ENCODE data around the gene ARHGAP26. TPM values are rescaled to one million over a fixed set of nuclear protein-coding genes. Genes with fewer than 3 reads are reported as not detected.

Gene ARHGAP26
- total and polyA plus RNA-seq, 2 donors: 15.1 to 16.2 TPM

GRCh38 chr5:143068712-143069111 lies 298.5 kb downstream of the ARHGAP26 start:
- Histone ChIP-seq H3K9me3 (ENCODE audit: control insufficient read depth in 2 of 2, insufficient read depth in 1 of 2, low read length in 1 of 2) (peaks cover 0 to 4% of the 10 kb centered on the region in 2 donors), H3K4me1 (ENCODE audit: control insufficient read depth in 2 of 2, insufficient read depth in 2 of 2, low read length in 2 of 2) (peaks cover 18 to 19% of the 10 kb centered on the region in 2 donors), H3K36me3 (ENCODE audit: control insufficient read depth in 2 of 2, insufficient read depth in 2 of 2, low read length in 1 of 2) (peaks cover 0 to 12% of the 10 kb centered on the region in 2 donors), H3K27ac (ENCODE audit: low read depth in 1 of 2, low read length in 1 of 2) (peak overlapping the region in 1 of 2 donors; percentile 15), H3K27me3 (ENCODE audit: control insufficient read depth in 2 of 2, insufficient read depth in 1 of 2, low read length in 1 of 2) (no peaks in the 10 kb centered on the region), H3K4me3 (ENCODE audit: low read length in 2 of 2) (no peak overlapping the region)
- no peak for DNase-seq (ENCODE audit: low read depth in 6 of 9, low spot score in 9 of 9)

GRCh38 chr5:143071927-143072326 lies 301.8 kb downstream of the ARHGAP26 start:
- no peak for DNase-seq (ENCODE audit: low read depth in 6 of 9, low spot score in 9 of 9)

GRCh38 chr5:143072734-143073133 lies 302.6 kb downstream of the ARHGAP26 start:
- peaks cover 0 to 4% of the 10 kb centered on the region in 2 donors for H3K9me3 ChIP-seq (ENCODE audit: control insufficient read depth in 2 of 2, insufficient read depth in 1 of 2, low read length in 1 of 2)
- H3K4me3 ChIP-seq (ENCODE audit: low read length in 2 of 2): no peak overlapping the region
- no peaks in the 10 kb centered on the region for H3K27me3 ChIP-seq (ENCODE audit: control insufficient read depth in 2 of 2, insufficient read depth in 1 of 2, low read length in 1 of 2)
- H3K27ac ChIP-seq (ENCODE audit: low read depth in 1 of 2, low read length in 1 of 2): no peak overlapping the region
- H3K36me3 ChIP-seq (ENCODE audit: control insufficient read depth in 2 of 2, insufficient read depth in 2 of 2, low read length in 1 of 2): peaks cover 0 to 10% of the 10 kb centered on the region in 2 donors
- DNase-seq (ENCODE audit: low read depth in 6 of 9, low spot score in 9 of 9): no peak
- H3K4me1 ChIP-seq (ENCODE audit: control insufficient read depth in 2 of 2, insufficient read depth in 2 of 2, low read length in 2 of 2): peaks cover 0 to 4% of the 10 kb centered on the region in 2 donors

More at GRCh38 chr5:143071927-143072326, 301.8 kb downstream of the ARHGAP26 start:
- Histone ChIP-seq H3K9me3 (ENCODE audit: control insufficient read depth in 2 of 2, insufficient read depth in 1 of 2, low read length in 1 of 2) (peaks cover 0 to 4% of the 10 kb centered on the region in 2 donors), H3K4me3 (ENCODE audit: low read length in 2 of 2) (no peak overlapping the region), H3K27me3 (ENCODE audit: control insufficient read depth in 2 of 2, insufficient read depth in 1 of 2, low read length in 1 of 2) (no peaks in the 10 kb centered on the region), H3K36me3 (ENCODE audit: control insufficient read depth in 2 of 2, insufficient read depth in 2 of 2, low read length in 1 of 2) (peaks cover 0 to 10% of the 10 kb centered on the region in 2 donors), H3K27ac (ENCODE audit: low read depth in 1 of 2, low read length in 1 of 2) (no peak overlapping the region), H3K4me1 (ENCODE audit: control insufficient read depth in 2 of 2, insufficient read depth in 2 of 2, low read length in 2 of 2) (peaks cover 3 to 8% of the 10 kb centered on the region in 2 donors)

GRCh38 chr5:143073766-143074165 lies 303.6 kb downstream of the ARHGAP26 start:
- Histone ChIP-seq H3K9me3 (ENCODE audit: control insufficient read depth in 2 of 2, insufficient read depth in 1 of 2, low read length in 1 of 2) (peaks cover 0 to 4% of the 10 kb centered on the region in 2 donors), H3K27ac (ENCODE audit: low read depth in 1 of 2, low read length in 1 of 2) (no peak overlapping the region), H3K4me3 (ENCODE audit: low read length in 2 of 2) (no peak overlapping the region), H3K36me3 (ENCODE audit: control insufficient read depth in 2 of 2, insufficient read depth in 2 of 2, low read length in 1 of 2) (peaks cover 0 to 8% of the 10 kb centered on the region in 2 donors), H3K4me1 (ENCODE audit: control insufficient read depth in 2 of 2, insufficient read depth in 2 of 2, low read length in 2 of 2) (no peaks in the 10 kb centered on the region), H3K27me3 (ENCODE audit: control insufficient read depth in 2 of 2, insufficient read depth in 1 of 2, low read length in 1 of 2) (no peaks in the 10 kb centered on the region)
- no peak for DNase-seq (ENCODE audit: low read depth in 6 of 9, low spot score in 9 of 9)
- 98% methylated on average over 3 of the region's 3 CpGs for WGBS

- no peak overlapping the region for H3K4me3 ChIP-seq (ENCODE audit: low read length in 2 of 2)
- H3K36me3 ChIP-seq (ENCODE audit: control insufficient read depth in 2 of 2, insufficient read depth in 2 of 2, low read length in 1 of 2): peaks cover 0 to 5% of the 10 kb centered on the region in 2 donors
- H3K27ac ChIP-seq (ENCODE audit: low read depth in 1 of 2, low read length in 1 of 2): no peak overlapping the region
- H3K9me3 ChIP-seq (ENCODE audit: control insufficient read depth in 2 of 2, insufficient read depth in 1 of 2, low read length in 1 of 2): peaks cover 0 to 4% of the 10 kb centered on the region in 2 donors
- H3K4me1 ChIP-seq (ENCODE audit: control insufficient read depth in 2 of 2, insufficient read depth in 2 of 2, low read length in 2 of 2): no peaks in the 10 kb centered on the region
- no peaks in the 10 kb centered on the region for H3K27me3 ChIP-seq (ENCODE audit: control insufficient read depth in 2 of 2, insufficient read depth in 1 of 2, low read length in 1 of 2)
- no peak for DNase-seq (ENCODE audit: low read depth in 6 of 9, low spot score in 9 of 9)
- 100% methylated on average over 1 of the region's 1 CpG for WGBS
These were observed 304.3 kb downstream of the ARHGAP26 start for GRCh38 chr5:143074414-143074996.

- Histone ChIP-seq H3K27ac (ENCODE audit: low read depth in 1 of 2, low read length in 1 of 2) (no peak overlapping the region), H3K9me3 (ENCODE audit: control insufficient read depth in 2 of 2, insufficient read depth in 1 of 2, low read length in 1 of 2) (peaks cover 0 to 4% of the 10 kb centered on the region in 2 donors), H3K27me3 (ENCODE audit: control insufficient read depth in 2 of 2, insufficient read depth in 1 of 2, low read length in 1 of 2) (no peaks in the 10 kb centered on the region), H3K4me1 (ENCODE audit: control insufficient read depth in 2 of 2, insufficient read depth in 2 of 2, low read length in 2 of 2) (no peaks in the 10 kb centered on the region), H3K36me3 (ENCODE audit: control insufficient read depth in 2 of 2, insufficient read depth in 2 of 2, low read length in 1 of 2) (no peaks in the 10 kb centered on the region), H3K4me3 (ENCODE audit: low read length in 2 of 2) (no peak overlapping the region)
- 96% methylated on average over 1 of the region's 1 CpG for WGBS
- DNase-seq (ENCODE audit: low read depth in 6 of 9, low spot score in 9 of 9): no peak
These were observed 306.2 kb downstream of the ARHGAP26 start for GRCh38 chr5:143076377-143076776.

- H3K4me1 ChIP-seq (ENCODE audit: control insufficient read depth in 2 of 2, insufficient read depth in 2 of 2, low read length in 2 of 2): no peaks in the 10 kb centered on the region
- H3K9me3 ChIP-seq (ENCODE audit: control insufficient read depth in 2 of 2, insufficient read depth in 1 of 2, low read length in 1 of 2): no peaks in the 10 kb centered on the region
- H3K4me3 ChIP-seq (ENCODE audit: low read length in 2 of 2): no peak overlapping the region
- H3K27ac ChIP-seq (ENCODE audit: low read depth in 1 of 2, low read length in 1 of 2): no peak overlapping the region
- no peaks in the 10 kb centered on the region for H3K36me3 ChIP-seq (ENCODE audit: control insufficient read depth in 2 of 2, insufficient read depth in 2 of 2, low read length in 1 of 2)
- 98% methylated on average over 6 of the region's 6 CpGs for WGBS
- DNase-seq (ENCODE audit: low read depth in 6 of 9, low spot score in 9 of 9): no peak
- no peaks in the 10 kb centered on the region for H3K27me3 ChIP-seq (ENCODE audit: control insufficient read depth in 2 of 2, insufficient read depth in 1 of 2, low read length in 1 of 2)
These were observed 307.4 kb downstream of the ARHGAP26 start for GRCh38 chr5:143077453-143078103.

GRCh38 chr5:143078313-143078712 lies 308.1 kb downstream of the ARHGAP26 start:
- no peak for DNase-seq (ENCODE audit: low read depth in 6 of 9, low spot score in 9 of 9)
- H3K36me3 ChIP-seq (ENCODE audit: control insufficient read depth in 2 of 2, insufficient read depth in 2 of 2, low read length in 1 of 2): no peaks in the 10 kb centered on the region
- no peaks in the 10 kb centered on the region for H3K9me3 ChIP-seq (ENCODE audit: control insufficient read depth in 2 of 2, insufficient read depth in 1 of 2, low read length in 1 of 2)
- WGBS: 87% methylated on average over 5 of the region's 5 CpGs
- no peaks in the 10 kb centered on the region for H3K27me3 ChIP-seq (ENCODE audit: control insufficient read depth in 2 of 2, insufficient read depth in 1 of 2, low read length in 1 of 2)
- H3K4me1 ChIP-seq (ENCODE audit: control insufficient read depth in 2 of 2, insufficient read depth in 2 of 2, low read length in 2 of 2): no peaks in the 10 kb centered on the region
- no peak overlapping the region for H3K4me3 ChIP-seq (ENCODE audit: low read length in 2 of 2)
- no peak overlapping the region for H3K27ac ChIP-seq (ENCODE audit: low read depth in 1 of 2, low read length in 1 of 2)

- H3K4me3 ChIP-seq (ENCODE audit: low read length in 2 of 2): no peak overlapping the region
These were observed 308.8 kb downstream of the ARHGAP26 start for GRCh38 chr5:143078971-143079370.

More at GRCh38 chr5:143078971-143079370, 308.8 kb downstream of the ARHGAP26 start:
- H3K4me1 ChIP-seq (ENCODE audit: control insufficient read depth in 2 of 2, insufficient read depth in 2 of 2, low read length in 2 of 2): no peaks in the 10 kb centered on the region
- H3K27ac ChIP-seq (ENCODE audit: low read depth in 1 of 2, low read length in 1 of 2): no peak overlapping the region
- WGBS: over 99% methylated on average over 2 of the region's 2 CpGs
- no peak for DNase-seq (ENCODE audit: low read depth in 6 of 9, low spot score in 9 of 9)
- no peaks in the 10 kb centered on the region for H3K9me3 ChIP-seq (ENCODE audit: control insufficient read depth in 2 of 2, insufficient read depth in 1 of 2, low read length in 1 of 2)
- no peaks in the 10 kb centered on the region for H3K27me3 ChIP-seq (ENCODE audit: control insufficient read depth in 2 of 2, insufficient read depth in 1 of 2, low read length in 1 of 2)
- H3K36me3 ChIP-seq (ENCODE audit: control insufficient read depth in 2 of 2, insufficient read depth in 2 of 2, low read length in 1 of 2): no peaks in the 10 kb centered on the region
